GM21381 (cell line): ENCODE measurements around the gene FNDC10.
"Not testable (repeated sequence)": the region's sequence is repeated elsewhere in the genome, so short reads cannot be mapped to it uniquely, and the experiment has no call there.

Experiments
- ATAC-seq: cut with Tn5 transposase; IDR thresholded peaks from one replicate; pipeline ENCODE4 v1.9.1; 2021; ENCODE audit warnings: mild to moderate bottlenecking, moderate library complexity; ENCODE audit not compliant: unreplicated experiment

The FNDC10 gene

GRCh38 chr1:1567891-1568291 lies 32.0 kb downstream of the FNDC10 start:
- ATAC-seq: no peak

DNA sequence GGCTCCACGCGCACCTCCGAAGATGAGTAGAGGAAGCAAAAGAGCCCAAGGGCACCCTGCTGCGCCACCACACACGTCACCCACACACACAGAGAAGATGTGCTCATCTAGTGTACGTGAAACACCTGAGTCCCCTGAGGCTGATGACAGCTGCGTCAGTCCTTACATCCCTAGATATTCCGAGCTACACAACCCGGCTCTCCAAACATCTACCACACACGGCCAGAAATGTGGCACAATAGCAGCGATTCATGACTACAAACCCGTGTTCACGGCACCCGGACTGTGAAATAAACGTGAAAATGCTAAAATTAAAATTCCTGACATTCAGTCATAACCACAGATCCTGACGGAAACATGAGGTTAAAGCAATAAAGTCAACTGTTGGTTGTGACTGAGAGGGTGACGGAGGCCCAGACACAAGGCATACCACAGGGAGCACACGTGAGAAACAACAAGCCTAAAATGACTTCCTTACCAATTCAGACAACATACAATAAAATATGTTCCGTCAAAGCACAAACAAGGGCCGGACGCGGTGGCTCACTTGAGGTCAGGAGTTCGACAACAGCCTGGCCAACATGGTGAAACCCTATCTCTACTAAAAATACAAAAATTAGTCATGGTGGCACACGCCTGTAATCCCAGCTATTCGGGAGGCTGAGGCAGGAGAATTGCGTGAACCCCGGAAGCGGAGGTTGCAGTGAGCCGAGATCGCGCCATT lies 32.6 kb downstream of the FNDC10 start:
- no peak for ATAC-seq

DNA sequence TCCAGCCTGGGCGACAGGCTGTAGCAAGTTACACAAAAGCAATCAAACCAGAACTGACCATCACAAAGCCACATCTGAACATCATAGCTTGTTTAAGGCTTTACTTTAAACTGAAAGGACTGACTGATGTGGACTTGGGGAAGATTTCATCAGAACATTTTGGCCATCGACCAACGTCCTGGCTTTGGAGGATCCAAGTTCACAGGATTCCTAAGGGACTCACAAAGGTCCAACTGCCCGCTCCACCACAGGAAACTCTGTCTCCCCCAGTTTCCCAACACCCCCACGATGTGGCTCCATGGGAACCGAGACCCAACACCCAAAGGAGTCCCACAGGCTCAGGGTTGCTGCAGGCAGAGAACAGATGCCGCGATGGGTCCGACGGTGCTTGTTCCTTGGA lies 34.6 kb downstream of the FNDC10 start:
- ATAC-seq: no peak

DNA sequence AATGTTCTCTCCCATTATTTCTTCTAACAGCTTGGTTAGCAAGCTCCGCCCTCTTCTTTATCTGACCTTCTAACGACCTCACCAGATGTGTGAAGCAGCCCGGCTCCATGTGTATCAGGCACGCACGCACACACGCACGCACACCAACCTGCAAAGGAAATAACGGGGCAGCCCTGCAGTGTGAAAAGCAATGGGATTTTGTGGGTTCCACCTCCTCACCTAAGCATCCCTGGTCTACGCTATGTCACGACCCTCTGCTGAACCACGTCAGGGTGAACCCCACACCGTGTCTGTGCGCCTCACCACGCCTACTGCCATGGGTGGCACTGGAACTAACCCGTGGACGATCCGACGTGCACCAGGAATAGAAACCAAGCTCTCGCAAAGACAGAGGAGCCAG lies 35.7 kb downstream of the FNDC10 start:
- no peak for ATAC-seq

DNA sequence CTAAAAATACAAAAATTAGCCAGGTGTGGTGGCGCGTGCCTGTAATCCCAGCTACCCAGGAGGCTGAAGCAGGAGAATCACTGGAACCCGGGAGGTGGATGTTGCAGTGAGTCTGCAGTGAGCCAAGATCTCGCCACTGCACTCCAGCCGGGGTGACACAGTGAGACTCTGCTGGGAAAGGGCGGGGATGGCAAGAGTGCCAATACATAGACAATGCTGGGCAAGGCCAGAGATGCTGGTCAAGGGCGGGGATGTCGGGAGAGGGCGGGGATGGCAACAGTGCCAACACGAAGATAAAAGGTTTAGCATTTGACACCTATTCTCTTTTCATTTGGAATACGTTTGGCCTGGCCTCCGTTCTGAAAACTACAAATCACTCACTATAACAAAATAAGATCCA lies 36.2 kb downstream of the FNDC10 start:
- ATAC-seq: no peak

DNA sequence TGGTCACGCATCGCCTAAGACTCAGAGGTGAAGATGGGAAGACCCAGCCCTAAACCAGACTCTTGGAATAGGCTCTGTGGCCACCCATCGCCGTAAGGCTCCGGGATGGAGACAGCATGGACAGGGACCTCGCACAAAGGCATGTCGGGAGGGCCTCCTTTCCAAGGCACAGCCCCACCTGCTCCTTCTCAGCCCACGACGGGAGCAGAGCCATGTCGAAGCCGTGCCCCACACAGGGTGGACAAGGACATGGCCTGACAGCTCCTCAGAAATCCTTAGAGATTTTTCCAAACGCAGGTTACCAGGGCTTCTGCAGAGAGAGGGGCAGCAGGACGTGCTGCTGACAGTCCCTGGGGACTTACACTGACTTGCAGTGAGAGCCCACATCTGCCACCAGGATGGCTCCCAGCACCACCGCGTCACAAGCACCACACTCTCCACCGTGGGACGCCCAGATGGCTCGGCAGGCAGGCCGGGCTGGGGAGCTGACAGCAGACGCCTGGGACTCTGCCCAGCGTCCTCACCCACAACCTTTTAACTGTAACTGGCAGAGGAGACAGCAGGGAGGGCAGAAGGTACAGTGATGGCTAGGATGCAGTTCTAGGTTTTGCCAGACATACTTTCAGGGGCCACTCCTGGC lies 37.3 kb downstream of the FNDC10 start:
- ATAC-seq: no peak

DNA sequence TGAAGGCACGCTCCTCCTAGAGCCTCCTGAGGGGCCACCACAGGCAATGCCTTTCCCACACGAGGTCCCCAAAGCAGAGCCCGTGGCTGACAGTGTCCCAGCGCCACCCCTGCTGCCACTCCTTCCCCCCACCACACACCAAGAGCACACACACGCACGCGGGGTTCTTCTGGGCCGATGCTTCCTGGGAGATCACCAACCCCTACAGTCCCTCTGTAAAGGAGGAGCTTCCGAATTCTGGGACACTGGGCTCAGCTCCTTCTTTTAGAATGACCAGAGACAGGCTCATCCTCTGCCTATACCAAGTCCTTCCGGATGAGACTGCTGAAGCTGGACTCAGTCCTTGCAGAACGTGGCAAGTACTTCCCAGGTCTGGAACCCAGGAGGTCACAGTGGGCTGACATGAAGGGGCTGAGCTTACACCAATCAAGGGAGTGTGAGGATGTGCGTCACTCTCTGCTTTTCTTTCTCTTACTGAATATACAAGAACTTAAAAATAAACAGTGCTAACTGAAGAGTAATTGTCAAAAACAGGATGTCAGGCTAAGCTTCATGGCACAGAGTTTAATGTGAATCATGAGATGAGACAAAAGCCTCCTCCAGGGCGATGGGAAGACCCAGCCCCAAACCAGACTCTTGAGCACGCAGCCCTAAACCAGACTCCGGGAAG lies 38.0 kb downstream of the FNDC10 start:
- no peak for ATAC-seq

- no peak for ATAC-seq
These were observed 39.8 kb downstream of the FNDC10 start for GRCh38 chr1:1560178-1560577.

GRCh38 chr1:1559066-1559465 lies 40.9 kb downstream of the FNDC10 start:
- no peak for ATAC-seq

- ATAC-seq: no peak
These were observed 41.3 kb downstream of the FNDC10 start for GRCh38 chr1:1558591-1558990.

GRCh38 chr1:1557688-1558087 lies 42.2 kb downstream of the FNDC10 start:
- ATAC-seq: not testable (repeated sequence)

GRCh38 chr1:1556961-1557360 lies 43.0 kb downstream of the FNDC10 start:
- ATAC-seq: not testable (repeated sequence)

GRCh38 chr1:1556505-1556904 lies 43.4 kb downstream of the FNDC10 start:
- ATAC-seq: no peak

DNA sequence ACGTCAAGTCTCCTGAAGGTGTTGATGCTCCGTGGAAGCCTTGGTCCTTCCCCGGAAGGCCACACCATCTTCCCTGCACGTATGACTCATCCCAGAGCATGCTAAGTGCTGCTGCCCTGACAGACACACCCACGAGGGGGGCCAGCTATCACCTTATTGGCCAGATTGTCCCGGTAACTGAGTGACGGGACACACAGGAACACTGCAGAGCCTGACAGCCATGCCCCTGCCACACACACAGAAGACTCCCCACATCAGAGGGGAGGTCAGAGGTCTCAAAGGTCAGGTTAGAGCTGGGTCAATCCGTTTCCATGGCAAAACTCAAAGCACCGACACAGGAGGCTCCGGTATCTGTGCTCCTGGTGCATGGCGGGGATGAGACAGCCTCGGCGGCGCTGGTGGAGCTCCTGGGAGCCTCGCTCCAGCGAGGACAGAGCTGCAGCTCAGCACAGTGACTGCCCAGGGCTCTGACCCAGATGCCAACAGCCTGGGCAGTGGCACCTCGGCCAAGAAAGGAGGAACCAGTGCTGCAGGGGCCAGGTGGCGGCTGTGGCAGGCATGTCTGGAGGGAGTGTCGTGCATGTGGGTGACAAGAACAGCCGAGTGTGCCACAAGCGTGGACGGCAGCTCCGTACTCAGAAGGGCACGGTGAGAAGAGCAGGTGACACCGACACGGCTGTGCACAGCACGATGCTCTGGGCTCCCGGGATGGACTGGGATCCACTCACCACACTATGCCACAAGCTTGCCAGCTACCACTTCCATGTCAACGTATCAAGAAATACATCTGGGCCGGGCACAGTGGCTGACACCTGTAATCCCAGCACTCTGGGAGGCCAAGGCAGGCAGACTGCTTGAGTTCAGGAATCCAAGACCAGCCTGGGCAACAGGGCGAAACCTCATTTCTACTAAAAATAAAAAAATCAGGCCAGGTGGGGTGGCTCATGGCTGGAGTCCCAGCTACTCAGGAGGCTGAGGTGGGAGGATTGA lies 44.7 kb downstream of the FNDC10 start:
- no peak for ATAC-seq

GRCh38 chr1:1554550-1554925 lies 45.4 kb downstream of the FNDC10 start:
- ATAC-seq: no peak

GRCh38 chr1:1553821-1554494 lies 46.0 kb downstream of the FNDC10 start:
- ATAC-seq: no peak

DNA sequence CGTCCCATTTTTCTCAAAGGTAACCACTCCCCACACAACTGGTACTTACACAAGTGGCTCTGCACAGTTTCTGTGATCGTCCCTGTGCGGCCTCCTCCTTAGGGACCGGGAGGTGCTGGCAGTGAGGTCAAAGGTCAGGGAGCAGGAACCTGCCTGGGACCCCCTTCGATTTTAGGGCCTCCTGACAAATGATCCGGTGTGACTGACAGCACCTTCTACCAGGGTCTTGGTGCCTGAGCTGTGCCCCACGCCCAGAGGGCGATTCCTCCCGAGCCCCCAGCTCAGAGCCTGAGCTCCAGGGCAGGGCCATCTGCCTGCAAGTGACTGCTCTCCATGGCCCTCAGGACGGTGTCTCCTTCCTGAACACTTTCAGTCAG lies 47.7 kb downstream of the FNDC10 start:
- no peak for ATAC-seq

DNA sequence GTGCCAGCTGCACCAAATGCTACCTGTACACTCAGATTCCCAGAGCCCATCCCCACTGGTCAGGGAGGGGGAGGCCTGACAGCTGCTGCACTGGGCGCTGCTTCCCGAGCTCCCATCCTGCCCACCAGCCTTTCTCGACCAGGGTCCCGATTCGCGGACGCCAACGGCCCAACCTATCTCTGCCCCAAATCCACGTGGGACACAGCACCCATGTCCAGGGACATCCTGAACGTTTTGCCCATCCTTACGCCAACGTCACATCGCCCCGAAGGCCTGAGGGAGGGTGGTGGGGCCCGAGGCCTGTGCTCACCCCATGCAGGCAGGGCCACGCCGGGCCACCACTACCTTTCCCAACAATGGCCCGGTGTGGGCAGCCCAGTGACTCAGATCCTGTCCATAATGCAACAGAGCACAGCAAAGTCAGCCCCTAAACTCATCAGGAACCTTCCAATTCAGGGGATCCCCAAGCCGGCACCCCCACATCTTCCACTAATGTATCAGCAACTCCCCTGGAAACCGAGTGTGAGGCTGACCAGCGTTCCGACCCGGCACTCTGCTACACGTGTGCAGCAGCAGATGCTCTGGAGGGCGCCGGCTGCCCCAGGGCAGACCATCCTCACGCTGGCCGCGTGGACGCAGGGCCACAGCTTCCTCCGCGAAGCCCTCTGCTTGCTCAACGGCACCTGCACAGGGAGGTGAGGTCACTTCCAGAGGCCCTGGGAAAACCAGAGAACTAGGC lies 48.2 kb downstream of the FNDC10 start:
- ATAC-seq: no peak

DNA sequence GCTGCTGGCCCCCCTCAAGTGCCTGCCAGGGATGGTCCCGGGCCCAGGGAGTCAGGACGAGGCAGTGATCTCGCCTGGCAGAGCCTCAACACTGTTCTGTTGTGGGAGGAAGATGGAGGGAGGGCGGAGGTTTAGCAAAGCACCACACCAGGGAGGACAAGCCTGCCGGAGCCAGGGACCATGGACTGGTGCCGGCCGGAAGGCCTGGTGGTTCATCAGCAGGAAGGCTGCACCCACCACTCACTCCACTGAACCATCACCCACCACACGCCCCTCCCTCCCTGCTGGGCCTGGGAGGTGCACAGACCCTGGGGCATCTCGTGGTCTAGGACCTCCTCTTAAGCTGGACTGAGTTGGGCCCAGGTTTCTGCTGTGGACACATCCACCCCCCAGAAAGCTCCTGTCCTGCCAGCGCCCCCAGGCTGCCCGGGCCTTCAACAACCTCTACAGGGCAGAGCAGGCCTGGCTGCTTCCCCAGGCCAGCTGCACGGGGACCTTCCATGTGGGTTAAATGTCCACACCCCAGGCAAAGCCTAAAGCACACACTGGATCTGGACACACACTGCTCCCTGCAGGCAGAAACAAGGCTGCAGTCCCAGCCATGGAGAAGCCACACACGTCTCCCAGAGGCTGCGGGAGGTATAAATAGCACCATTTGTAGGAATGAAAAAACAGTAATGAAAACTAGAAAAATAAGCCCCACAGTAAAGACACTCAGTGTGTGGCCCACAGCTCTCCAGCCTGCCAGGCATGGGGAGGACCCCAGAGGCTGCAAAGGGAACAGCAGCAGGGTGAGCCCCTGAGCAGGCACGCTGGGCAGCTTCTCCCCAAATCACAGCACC lies 49.1 kb downstream of the FNDC10 start:
- ATAC-seq: no peak
